GM18511 (cell line): ENCODE measurements around the gene RASGRP3.

Experiments
- ATAC-seq: cut with Tn5 transposase; IDR thresholded peaks from one replicate; pipeline ENCODE4 v1.9.1; 2021; ENCODE audit warnings: mild to moderate bottlenecking, moderate library complexity; ENCODE audit not compliant: unreplicated experiment

RASGRP3 gene

GRCh38 chr2:33492399-33493134 lies 16.1 kb downstream of the RASGRP3 start:
- no peak for ATAC-seq

DNA sequence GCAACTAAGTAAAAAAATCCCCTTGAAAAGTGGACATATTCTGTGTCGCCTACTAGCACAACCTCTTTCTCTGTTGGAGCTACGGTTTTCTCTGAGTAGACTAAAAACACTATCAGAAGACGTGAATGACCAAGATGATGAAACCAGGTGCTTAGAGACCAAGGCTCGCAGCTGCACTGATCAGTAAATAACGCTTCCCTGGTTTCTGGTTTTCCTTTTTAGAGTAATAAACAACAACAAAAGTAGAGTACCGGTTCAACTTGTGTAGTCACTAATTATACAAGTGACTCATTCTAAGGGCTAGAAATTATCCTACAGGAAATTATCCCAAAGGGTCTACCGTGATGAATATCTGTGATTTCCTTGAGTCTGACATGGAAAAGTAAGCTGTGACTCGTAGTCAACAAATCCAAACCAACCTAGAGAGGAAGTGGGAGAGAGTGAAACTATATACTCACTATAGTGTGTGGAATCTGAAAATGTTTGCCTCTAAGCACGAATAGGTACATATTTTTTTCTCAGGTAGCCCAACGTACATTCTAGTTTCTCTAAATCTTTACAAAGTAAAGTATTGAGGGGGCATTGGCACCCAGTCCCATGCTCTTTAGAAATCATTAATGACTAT lies 17.8 kb downstream of the RASGRP3 start:
- ATAC-seq: peak; percentile 57

DNA sequence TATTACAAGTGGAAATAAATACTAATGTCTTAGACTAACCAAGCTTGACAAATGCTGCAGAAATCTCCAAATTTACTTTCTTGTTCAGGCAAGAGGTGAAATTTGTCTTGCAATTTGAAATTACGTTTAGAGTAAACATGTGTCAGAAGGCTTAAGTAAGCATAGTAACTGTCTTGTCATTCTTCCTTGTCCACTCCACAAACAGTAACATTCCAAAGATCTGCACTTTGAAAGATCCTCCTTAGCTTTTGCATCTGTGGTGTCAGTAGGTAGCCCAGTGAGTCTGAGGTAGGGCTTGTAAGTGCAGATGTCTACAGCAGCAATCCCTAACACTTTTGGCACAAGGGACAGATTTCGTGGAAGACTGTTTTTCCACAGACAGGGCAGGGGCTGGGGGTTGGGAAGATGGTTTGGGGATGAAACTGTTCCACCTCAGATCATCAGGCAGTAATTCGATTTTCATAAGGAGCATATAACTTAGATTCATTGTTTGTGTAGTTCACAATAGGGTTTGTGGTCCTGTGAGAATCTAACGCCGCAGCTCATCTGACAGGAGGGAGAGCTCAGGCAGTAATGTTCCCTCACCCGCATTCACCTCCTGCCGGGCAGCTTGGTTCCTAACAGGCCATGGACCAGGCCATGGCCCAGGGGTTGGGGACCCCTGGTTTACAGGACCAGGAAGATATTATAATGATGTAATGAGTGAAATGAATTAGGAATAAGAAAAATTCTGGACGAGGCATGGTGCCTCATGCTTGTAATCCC lies 18.6 kb downstream of the RASGRP3 start:
- ATAC-seq: no peak

- no peak for ATAC-seq
Measured at GRCh38 chr2:33495683-33496082, 19.2 kb downstream of the RASGRP3 start.

DNA sequence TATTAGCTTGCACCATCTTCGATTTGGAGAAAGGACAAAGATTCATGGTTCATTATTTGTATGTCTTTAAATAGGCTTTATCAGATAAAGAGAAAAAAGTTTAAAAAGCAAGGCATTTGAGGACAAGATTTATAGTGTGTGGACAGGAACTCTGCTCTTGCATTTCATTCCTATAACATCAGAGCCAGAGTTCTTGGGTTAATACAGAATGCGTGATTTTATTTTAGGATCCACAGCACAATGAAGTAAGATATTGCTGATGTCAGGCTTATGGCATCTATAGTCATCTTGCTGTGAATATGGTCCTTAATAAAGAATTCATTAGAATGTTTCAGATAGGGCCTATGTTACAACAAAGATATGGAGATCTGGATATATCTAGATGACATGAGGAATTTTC lies 19.7 kb downstream of the RASGRP3 start:
- no peak for ATAC-seq

DNA sequence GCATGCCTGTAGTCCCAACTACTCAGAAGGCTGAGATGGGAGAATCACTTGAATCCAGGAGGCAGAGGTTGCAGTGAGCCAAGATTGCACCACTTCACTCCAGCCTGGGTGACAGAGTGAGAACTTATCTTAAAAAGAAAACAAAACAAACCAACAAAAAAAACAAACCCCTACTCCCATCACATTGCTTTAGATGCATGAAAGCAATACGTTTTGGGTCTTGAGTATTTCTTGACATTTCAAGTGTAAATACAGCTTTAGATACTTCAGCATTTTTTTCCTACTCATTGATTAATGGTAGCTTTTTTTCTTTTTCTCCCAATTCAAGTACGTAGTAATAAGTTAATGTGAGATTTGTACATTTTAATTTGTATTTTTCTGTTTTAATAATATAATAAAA lies 20.3 kb downstream of the RASGRP3 start:
- no peak for ATAC-seq

DNA sequence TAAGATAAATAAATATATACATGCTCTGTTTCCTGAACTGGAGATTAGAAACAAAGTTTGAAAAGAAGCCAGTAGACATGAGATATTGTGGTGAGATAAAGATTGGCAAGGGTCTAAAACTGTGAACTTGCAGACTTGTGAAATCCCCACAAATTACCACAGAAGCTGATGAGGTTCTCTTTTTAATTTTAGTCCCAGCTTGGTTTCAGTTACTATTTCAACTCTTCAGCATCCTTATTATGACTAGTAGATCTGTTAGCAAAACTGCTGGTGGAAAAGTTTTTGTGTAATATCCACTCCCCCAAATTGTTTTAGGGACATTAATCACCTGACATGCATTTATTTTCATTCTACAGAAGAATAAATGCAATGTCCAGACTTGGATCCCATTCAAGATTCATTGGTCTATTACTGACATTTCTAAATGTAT lies 20.8 kb downstream of the RASGRP3 start:
- ATAC-seq: peak; percentile 51

GRCh38 chr2:33498291-33498956 lies 22.0 kb downstream of the RASGRP3 start:
- peak; percentile 40 for ATAC-seq

DNA sequence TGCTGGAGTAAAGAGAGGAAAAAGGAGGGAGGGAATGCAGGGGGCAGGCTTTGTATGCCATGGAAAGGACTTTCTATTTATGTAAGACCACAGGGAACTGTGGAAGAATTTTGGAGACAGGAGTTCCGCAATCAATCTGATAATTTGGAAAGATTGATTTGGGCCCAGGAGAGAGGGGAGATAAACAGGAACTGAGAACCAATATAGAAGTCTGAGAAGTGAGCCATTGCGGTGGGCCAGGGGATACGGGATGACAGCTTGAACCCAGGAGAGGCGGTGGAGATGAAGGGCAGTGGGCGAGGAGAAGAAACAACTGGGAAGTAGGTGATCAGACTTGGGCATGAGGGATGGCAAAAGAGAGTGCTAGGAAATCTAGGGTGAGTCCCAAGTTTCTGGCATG lies 23.7 kb downstream of the RASGRP3 start:
- ATAC-seq: no peak

- ATAC-seq: no peak
Measured at GRCh38 chr2:33502025-33502424, 25.6 kb downstream of the RASGRP3 start.

DNA sequence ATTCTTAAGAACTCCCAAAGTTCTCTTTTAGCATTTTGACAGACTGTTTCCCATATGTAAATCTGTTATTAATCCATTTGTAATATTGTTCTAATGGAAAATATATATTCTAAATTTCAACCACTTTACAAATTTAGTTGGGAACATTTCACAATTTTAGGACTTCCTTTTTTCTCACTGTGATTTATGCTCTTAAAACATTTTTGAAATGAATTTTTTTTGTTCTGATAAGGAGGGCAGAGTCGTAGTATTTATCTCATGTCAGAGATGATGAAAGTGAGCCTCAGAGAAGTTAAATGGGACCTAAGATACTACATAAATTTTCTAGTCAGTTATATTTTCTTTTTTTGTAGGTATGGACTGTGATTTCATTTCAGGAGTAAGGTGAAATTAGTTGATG lies 26.6 kb downstream of the RASGRP3 start:
- no peak for ATAC-seq

DNA sequence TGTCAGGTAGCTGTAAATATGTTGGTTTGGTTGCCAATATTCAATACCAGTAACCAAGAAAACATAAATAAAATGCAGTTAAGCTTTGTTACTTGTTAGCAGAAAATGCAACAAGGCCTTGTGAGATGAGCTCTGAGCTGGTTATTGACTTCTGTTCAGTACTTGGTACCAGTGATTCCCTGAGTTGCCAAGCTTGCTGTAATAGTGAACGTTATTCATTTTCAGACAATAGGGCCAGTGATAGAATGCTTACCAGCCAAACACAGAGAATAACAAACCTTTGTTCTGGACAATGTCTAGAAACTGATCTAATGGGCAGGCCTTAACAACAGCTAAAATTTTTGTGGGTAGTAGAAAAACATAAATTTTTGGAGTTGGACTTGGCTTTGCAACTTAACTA lies 29.5 kb downstream of the RASGRP3 start:
- no peak for ATAC-seq

- no peak for ATAC-seq
Measured at GRCh38 chr2:33509908-33510585, 33.6 kb downstream of the RASGRP3 start.

- ATAC-seq: no peak
Measured at GRCh38 chr2:33510586-33510968, 34.1 kb downstream of the RASGRP3 start.

- ATAC-seq: no peak
Measured at GRCh38 chr2:33511141-33511540, 34.7 kb downstream of the RASGRP3 start.

DNA sequence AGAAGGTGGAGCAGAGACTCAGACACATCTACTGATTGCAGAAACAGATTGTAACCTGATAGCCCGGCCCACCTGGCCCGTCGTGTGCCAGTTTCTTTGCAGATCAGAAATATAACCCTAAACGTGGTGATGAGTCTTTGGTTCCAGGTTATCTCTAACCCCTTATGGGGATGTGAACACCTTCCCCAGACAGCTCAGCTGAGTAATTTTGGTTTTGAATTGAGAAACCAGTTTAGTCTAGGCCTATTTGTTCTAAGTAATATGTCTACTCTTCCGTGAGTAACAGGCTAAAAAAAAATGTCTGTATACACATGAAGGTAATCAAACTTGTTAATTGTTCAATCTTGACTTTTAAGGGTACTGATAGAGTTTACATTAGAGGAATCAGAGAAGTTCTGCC lies 35.7 kb downstream of the RASGRP3 start:
- no peak for ATAC-seq

GRCh38 chr2:33513480-33513879 lies 37.0 kb downstream of the RASGRP3 start:
- no peak for ATAC-seq

DNA sequence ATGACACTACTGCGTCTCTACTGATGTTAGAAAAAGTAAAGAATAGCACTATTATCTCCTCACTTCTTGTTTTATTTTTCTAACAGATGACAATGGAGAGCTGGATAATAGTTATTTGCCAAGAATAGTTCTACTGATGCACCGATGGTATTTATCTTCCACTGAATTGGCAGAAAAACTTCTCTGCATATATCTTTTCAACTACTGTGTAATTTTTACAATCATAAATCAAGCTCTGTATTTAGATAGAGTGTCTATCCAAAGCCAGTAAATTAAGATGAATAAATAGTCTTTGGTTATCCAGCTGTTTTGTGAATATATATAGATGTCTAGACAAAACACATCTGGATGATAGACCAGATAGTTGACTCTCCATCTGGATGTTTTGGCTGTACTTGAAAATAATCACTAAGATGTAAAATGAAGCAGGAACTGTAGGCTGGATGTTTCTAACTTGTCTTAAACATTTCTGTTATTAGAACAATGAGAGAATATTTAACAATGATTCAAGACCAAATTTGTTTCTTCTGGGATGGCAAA lies 40.1 kb downstream of the RASGRP3 start:
- no peak for ATAC-seq

DNA sequence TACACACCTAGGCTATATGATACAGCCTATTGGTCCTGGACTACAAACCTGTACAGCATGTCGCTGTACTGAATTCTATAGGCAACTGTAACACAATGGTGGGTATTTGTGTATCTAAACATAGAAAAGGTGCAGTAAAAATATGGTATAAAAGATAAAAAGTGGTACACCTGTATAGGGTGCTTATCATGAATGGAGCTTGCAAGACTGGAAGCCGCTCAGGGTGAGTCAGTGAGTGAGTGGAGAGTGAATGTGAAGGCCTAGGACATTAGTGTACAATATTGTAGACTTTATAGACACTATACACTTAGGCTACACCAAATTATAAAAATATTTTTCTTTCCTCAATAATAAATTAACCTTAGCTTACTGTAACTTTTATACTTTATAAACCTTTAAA lies 41.8 kb downstream of the RASGRP3 start:
- no peak for ATAC-seq

DNA sequence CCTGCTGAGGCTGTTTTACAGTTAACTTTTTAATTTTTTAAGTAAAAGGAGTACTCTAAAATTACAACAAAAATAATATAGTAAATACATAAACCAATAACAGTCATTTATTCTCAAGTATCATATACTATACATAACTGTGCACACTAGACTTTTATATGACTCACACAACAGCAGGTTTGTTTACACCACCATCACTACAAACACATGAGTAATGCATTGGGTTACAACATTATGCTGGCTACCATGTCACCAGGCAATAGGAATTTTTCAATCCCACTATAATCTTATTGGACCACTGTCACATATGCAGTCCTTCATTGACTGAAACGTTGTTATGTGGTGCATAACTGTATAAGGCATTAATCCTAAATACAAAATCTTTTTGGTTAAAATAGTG lies 42.5 kb downstream of the RASGRP3 start:
- ATAC-seq: no peak
